T-helper 2 cell (primary cell): ENCODE data around the gene DNAH14.
"Not testable (repeated sequence)": the region's sequence is repeated elsewhere in the genome, so short reads cannot be mapped to it uniquely, and the experiment has no call there.

ENCODE experiments used
- DNase-seq, 5 experiments: peaks; one replicate each; pipeline versions ENCODE4 v3.0.0 to v3.0.0-alpha.2; 2012 to 2022
- total RNA-seq, 2 donors: gene quantifications; one replicate each; lab custom pipeline; 2026; lab: John Stamatoyannopoulos, UW

Gene DNAH14
- 0 to 0.94 reads per million in 2 donors for total RNA-seq

GRCh38 chr1:224929335-224930237 lies at the start of gene DNAH14:
TSS of gene DNAH14 (plus strand) at chr1:224929675. CDS start at chr1:224952703, 23,028 bp downstream.
- peak in 1 of 5 experiments; percentile 4 for DNase-seq

GRCh38 chr1:224880593-224881307 lies 48.7 kb upstream of the DNAH14 start:
- no peak for DNase-seq

- not testable (repeated sequence) for DNase-seq
These were observed 48.2 kb upstream of the DNAH14 start for GRCh38 chr1:224881308-224881692.

GRCh38 chr1:224881762-224882211 lies 47.7 kb upstream of the DNAH14 start:
- DNase-seq = no peak

- no peak for DNase-seq
These were observed 47.2 kb upstream of the DNAH14 start for GRCh38 chr1:224882264-224882663.

GRCh38 chr1:224883091-224883490 lies 46.4 kb upstream of the DNAH14 start:
- no peak for DNase-seq

- DNase-seq = no peak
These were observed 45.1 kb upstream of the DNAH14 start for GRCh38 chr1:224884361-224884801.

GRCh38 chr1:224885376-224885775 lies 44.1 kb upstream of the DNAH14 start:
- not testable (repeated sequence) for DNase-seq

GRCh38 chr1:224894915-224895314 lies 34.6 kb upstream of the DNAH14 start:
- DNase-seq = no peak

GRCh38 chr1:224896130-224896781 lies 33.2 kb upstream of the DNAH14 start:
- no peak for DNase-seq

- no peak for DNase-seq
These were observed 31.7 kb upstream of the DNAH14 start for GRCh38 chr1:224897529-224898327.

GRCh38 chr1:224898937-224899336 lies 30.5 kb upstream of the DNAH14 start:
- DNase-seq = no peak

GRCh38 chr1:224900062-224900630 lies 29.3 kb upstream of the DNAH14 start:
- DNase-seq = no peak

- DNase-seq = no peak
These were observed 28.2 kb upstream of the DNAH14 start for GRCh38 chr1:224901087-224901810.

GRCh38 chr1:224903955-224904354 lies 25.5 kb upstream of the DNAH14 start:
- no peak for DNase-seq

GRCh38 chr1:224906340-224906739 lies 23.1 kb upstream of the DNAH14 start:
- DNase-seq = no peak

GRCh38 chr1:224911217-224911616 lies 18.3 kb upstream of the DNAH14 start:
- no peak for DNase-seq

- no peak for DNase-seq
These were observed 15.1 kb upstream of the DNAH14 start for GRCh38 chr1:224914292-224914900.

- DNase-seq = no peak
These were observed 10.0 kb upstream of the DNAH14 start for GRCh38 chr1:224919508-224919907.

GRCh38 chr1:224920930-224921329 lies 8.5 kb upstream of the DNAH14 start:
- DNase-seq = no peak

GRCh38 chr1:224921354-224921753 lies 8.1 kb upstream of the DNAH14 start:
- DNase-seq = no peak
